GM12878 (cell line): ENCODE measurements around the gene RASSF8. TPM values are rescaled to one million over a fixed set of nuclear protein-coding genes. Genes with fewer than 3 reads are reported as not detected.

Experiments used
- ATAC-seq: fragments of 200-7000 bp; cut with Tn5 transposase; 3 replicates; pipeline ENCODE4 v1.9.1; 2020; ENCODE audit warnings: mild to moderate bottlenecking, moderate library complexity
- BruUV-seq: library from RNA; stranded (reverse); fragments of 400-500 nt; replicated peaks from 2 replicates; lab custom pipeline; 2021; lab: Mats Ljungman, UMichigan
- CTCF ChIA-PET: fragments of 300-600 bp; sonication (Branson Sonifier 250); formaldehyde crosslinking; extraction: SDS; loops from one replicate; lab custom pipeline; 2021; ENCODE audit warnings: inconsistent platforms; lab: Yijun Ruan, JAX
- POLR2A ChIA-PET: fragments of 350-600 bp; formaldehyde crosslinking; extraction: SDS; loops from one replicate; lab custom pipeline; 2021; ENCODE audit warnings: inconsistent platforms; lab: Charles Lee
- RAD21 ChIA-PET: fragments of 300-600 bp; sonication (Branson Sonifier 250); formaldehyde crosslinking; loops from one replicate; lab custom pipeline; 2023; ENCODE audit warnings: antibody characterized with exemption; ENCODE audit not compliant: unreplicated experiment; lab: Charles Lee
- SMC1A ChIA-PET: fragments of 300-600 bp; sonication (Branson Sonifier 250); formaldehyde crosslinking; loops from one replicate; lab custom pipeline; 2023; ENCODE audit not compliant: unreplicated experiment, uncharacterized antibody; lab: Charles Lee
- DNase-seq: peaks from one replicate; pipeline ENCODE4 v3.0.0-alpha.2; 2011; ENCODE audit warnings: low read depth, low spot score
- FAIRE-seq: peaks from 3 replicates; lab custom pipeline; 2011; peaks lifted over from hg19 to GRCh38; lab: Jason Lieb, UNC
- H2AFZ ChIP-seq: 2 replicates; pipeline ENCODE4 v1.6.0; 2011; ENCODE audit warnings: low read depth, low read length, control low read depth; ENCODE audit not compliant: control insufficient read depth
- H3K27ac ChIP-seq: 2 replicates; pipeline ENCODE4 v1.5.1; 2011; ENCODE audit warnings: control low read depth; ENCODE audit not compliant: control insufficient read depth, insufficient read depth
- H3K27me3 ChIP-seq, 2 experiments: replicated peaks in 1 of 2; 2 replicates each; pipeline versions ENCODE4 v1.6.0 to v1.6.1; 2011; ENCODE audit warnings: low read length in 1 of 2; ENCODE audit not compliant: control insufficient read depth in 2 of 2, insufficient read depth in 2 of 2
- H3K36me3 ChIP-seq, 2 experiments: 2 replicates each; pipeline ENCODE4 v1.5.1; 2011; ENCODE audit warnings: low read length in 1 of 2; ENCODE audit not compliant: control insufficient read depth in 2 of 2, insufficient read depth in 2 of 2
- H3K4me1 ChIP-seq: 2 replicates; pipeline ENCODE4 v1.6.1; 2011; ENCODE audit warnings: mild to moderate bottlenecking, low read length, moderate library complexity, mixed read lengths; ENCODE audit not compliant: control insufficient read depth, insufficient read depth
- H3K4me2 ChIP-seq: 2 replicates; pipeline ENCODE4 v1.6.0; 2011; ENCODE audit warnings: control low read depth; ENCODE audit not compliant: control insufficient read depth, insufficient read depth
- H3K4me3 ChIP-seq: fragments of 200-600 bp; sonication (generic); 2 replicates; pipeline ENCODE4 v1.5.1; 2016
- H3K79me2 ChIP-seq: 2 replicates; pipeline ENCODE4 v1.6.0; 2011; ENCODE audit warnings: low read length; ENCODE audit not compliant: control insufficient read depth, insufficient read depth
- H3K9ac ChIP-seq: 2 replicates; pipeline ENCODE4 v1.8.0; 2011; ENCODE audit warnings: low read length, control low read depth, mixed read lengths; ENCODE audit not compliant: control insufficient read depth, insufficient read depth
- H3K9me3 ChIP-seq: replicated peaks from 3 replicates; pipeline ENCODE4 v1.5.1; 2011; ENCODE audit warnings: mild to moderate bottlenecking, low read length; ENCODE audit not compliant: control insufficient read depth, insufficient read depth
- H4K20me1 ChIP-seq: 2 replicates; pipeline ENCODE4 v1.6.0; 2011; ENCODE audit not compliant: control insufficient read depth, insufficient read depth
- ATF7 ChIP-seq: fragments of 450-650 bp; IDR thresholded peaks from 2 replicates; pipeline ENCODE4 v1.6.1; 2016; ENCODE audit warnings: low read depth, mild to moderate bottlenecking
- BACH1 ChIP-seq: fragments of 450-650 bp; IDR thresholded peaks from 2 replicates; pipeline ENCODE4 v1.6.1; 2017; ENCODE audit warnings: mild to moderate bottlenecking, borderline replicate concordance
- CBFB ChIP-seq: IDR thresholded peaks from 2 replicates; pipeline ENCODE4 v1.6.1; 2016; ENCODE audit warnings: antibody characterized with exemption, low read depth
- CBX5 ChIP-seq: sonication (generic); IDR thresholded peaks from 2 replicates; pipeline ENCODE4 v1.6.1; 2016; ENCODE audit warnings: low read depth, moderate library complexity, mild to moderate bottlenecking, inconsistent platforms
- CHD1 ChIP-seq: IDR thresholded peaks from 2 replicates; pipeline ENCODE4 v1.6.1; 2012; ENCODE audit warnings: low read depth, low read length, improper control_type of control experiment
- CTCF ChIP-seq, 3 experiments: IDR thresholded peaks in 2 of 3; conservative IDR thresholded peaks in 1 of 3; 2 replicates each; pipeline ENCODE4 v1.5.1; 2011; ENCODE audit warnings: low read depth in 3 of 3, low read length in 3 of 3, mild to moderate bottlenecking in 3 of 3, control low read depth in 2 of 3, moderate library complexity in 2 of 3, inconsistent platforms in 1 of 3, mixed read lengths in 1 of 3; ENCODE audit not compliant: control insufficient read depth in 2 of 3, insufficient read depth in 1 of 3; ENCODE audit errors: extremely low read depth in 1 of 3
- DPF2 ChIP-seq: fragments of 450-650 bp; IDR thresholded peaks from 2 replicates; pipeline ENCODE4 v1.6.1; 2017; ENCODE audit warnings: mild to moderate bottlenecking
- EGR1 ChIP-seq, 2 experiments: IDR thresholded peaks; 1 replicate in 1 of 2; 2 replicates in 1 of 2; pipeline ENCODE4 v1.6.1; 2011 to 2012; ENCODE audit warnings: low read depth in 2 of 2, low read length in 2 of 2, borderline replicate concordance in 1 of 2, mild to moderate bottlenecking in 1 of 2, moderate library complexity in 1 of 2
- FOXM1 ChIP-seq: IDR thresholded peaks from 2 replicates; pipeline ENCODE4 v1.6.1; 2012; ENCODE audit warnings: low read depth, mild to moderate bottlenecking, inconsistent platforms, low read length, moderate library complexity
- NBN ChIP-seq: fragments of 450-650 bp; IDR thresholded peaks from 2 replicates; pipeline ENCODE4 v1.6.1; 2016
- PAX5 ChIP-seq: IDR thresholded peaks from 2 replicates; pipeline ENCODE4 v1.6.1; 2011; ENCODE audit warnings: low read depth, low read length, borderline replicate concordance
- PRDM15 ChIP-seq: fragments of 450-650 bp; formaldehyde crosslinking; IDR thresholded peaks from 2 replicates; pipeline ENCODE4 v1.4.0; 2020; ENCODE audit warnings: mild to moderate bottlenecking, moderate library complexity
- RBBP5 ChIP-seq: fragments of 200-600 bp; sonication (generic); conservative IDR thresholded peaks from 2 replicates; pipeline ENCODE4 v1.6.1; 2016
- REST ChIP-seq: IDR thresholded peaks from 2 replicates; pipeline ENCODE4 v1.6.1; 2012; ENCODE audit warnings: mild to moderate bottlenecking, low read depth, low read length
- TCF12 ChIP-seq: IDR thresholded peaks from 2 replicates; pipeline ENCODE4 v1.6.1; 2011; ENCODE audit warnings: low read depth, mild to moderate bottlenecking, low read length
- WGBS: methylation state at CpG from one replicate; pipeline ENCODE4 v1.1.6; 2016; ENCODE audit warnings: low lambda C conversion rate; ENCODE audit not compliant: insufficient replicate concordance, insufficient coverage; ENCODE audit errors: missing lambda C conversion rate; 5-methylcytosine and 5-hydroxymethylcytosine counted together
- in situ Hi-C: fragments of 300-500 bp; cut with MboI; formaldehyde crosslinking; loops from 9 replicates; pipeline ENCODE4 v1.14.3; 2018; ENCODE audit warnings: mixed read lengths
- intact Hi-C: fragments of 100-400 bp; cut with micrococcal nuclease; formaldehyde crosslinking; loops from one replicate; pipeline ENCODE4 v1.14.2; 2022; ENCODE audit not compliant: unreplicated experiment
- polyA plus RNA-seq, 11 experiments: library from polyadenylated mRNA; depleted of rRNA in 4 of 11; unstranded in 6 of 11; stranded (reverse) in 5 of 11; fragments of >200 nt; fragmentation: Nextera tagmentation in 4 of 11; fragmentation: Illumina TruSeq in 1 of 11; extraction: Ambion mirVana in 4 of 11; extraction: Trizol in 1 of 11; gene quantifications; 1 replicate in 1 of 11; 2 replicates in 10 of 11; pipeline versions ENCODE4 v1.2.1 to v1.2.3, GENCODE V29; 2011 to 2016; ENCODE audit warnings: inconsistent platforms in 2 of 11, missing spikeins in 2 of 11, low read depth in 1 of 11
- total RNA-seq, 4 experiments: library from RNA; depleted of rRNA in 3 of 4; stranded (reverse); fragments of >200 nt in 3 of 4; fragmentation: Illumina TruSeq in 1 of 4; extraction: Trizol in 1 of 4; gene quantifications; 2 replicates each; pipeline versions ENCODE4 v1.2.1 to v1.2.3, GENCODE V29; 2013 to 2021

RASSF8 gene
- total and polyA plus RNA-seq, 10 of the 15 experiments (the other 5 are each of a cell fraction or from before 2014, with no cell fraction given): 0.06 to 0.18 (median 0.08) TPM; not detected in 6

GRCh38 chr12:25965682-25966081, 7.2 kb downstream of the RASSF8 start (continued):
- TF ChIP-seq CTCF (IDR thresholded peaks at IDR 0.05 in 2 of 3, conservative IDR thresholded peaks at IDR 0.05 in 1 of 3; ENCODE audit: control insufficient read depth in 2 of 3, extremely low read depth in 1 of 3, insufficient read depth in 1 of 3, low read depth in 3 of 3, low read length in 3 of 3) (no peak), CBX5 (no peak), ATF7 (no peak)

GRCh38 chr12:25970082-25970481, 11.6 kb downstream of the RASSF8 start:
- in situ Hi-C loops (no loop called here), intact Hi-C loops (no loop called here)
- DNase-seq: no peak
- no TSS peak for BruUV-seq
- ATAC-seq: no peak
- no peak for FAIRE-seq
- 13% methylated on average over 5 of the region's 5 CpGs for WGBS
- H4K20me1 ChIP-seq: no peaks in the 10 kb centered on the region
- H3K9me3 ChIP-seq: no peaks in the 10 kb centered on the region
- RAD21 ChIA-PET: no interaction called here
- no peaks in the 10 kb centered on the region for H3K36me3 ChIP-seq
- CTCF ChIA-PET: no interaction called here
- no peak overlapping the region for H3K4me3 ChIP-seq
- no peak overlapping the region for H3K27ac ChIP-seq
- POLR2A ChIA-PET: no interaction called here
- H3K4me2 ChIP-seq: no peak overlapping the region
- H3K4me1 ChIP-seq: no peaks in the 10 kb centered on the region
- SMC1A ChIA-PET: interaction anchor here (0.7 kb wide), 1 partner anchor 295 kb away, joined by 3 read pairs; no protein-coding TSS in a partner anchor
- no peak overlapping the region for H3K9ac ChIP-seq
- no peaks in the 10 kb centered on the region; a peak in 1 of 4 replicates for H3K27me3 ChIP-seq
- H3K79me2 ChIP-seq: no peaks in the 10 kb centered on the region
- H2AFZ ChIP-seq: no peak overlapping the region
- TF ChIP-seq NBN: no peak
- no peak for TF ChIP-seq REST
- TF ChIP-seq CBFB: no peak
- no peak for TF ChIP-seq TCF12
- TF ChIP-seq BACH1: no peak
- TF ChIP-seq CHD1: no peak
- TF ChIP-seq PAX5: no peak
- no peak for TF ChIP-seq PRDM15 (CRISPR knock-in tag)
- TF ChIP-seq EGR1 (IDR thresholded peaks at IDR 0.05; ENCODE audit: borderline replicate concordance in 1 of 2, low read depth in 2 of 2, low read length in 2 of 2): no peak
- TF ChIP-seq DPF2: no peak
- TF ChIP-seq RBBP5: no peak
- no peak for TF ChIP-seq FOXM1
